GM12873 (cell line): ENCODE results near the gene PTX4.

Experiments
- CTCF ChIP-seq: IDR thresholded peaks from 2 replicates; pipeline ENCODE4 v1.5.1; 2012; ENCODE audit warnings: low read depth, mild to moderate bottlenecking, moderate library complexity, low read length, control low read depth; ENCODE audit not compliant: insufficient read depth; ENCODE audit errors: missing control alignments

The PTX4 gene

GRCh38 chr16:1464894-1465566 lies 23.7 kb downstream of the PTX4 start:
- TF ChIP-seq CTCF = no peak

GRCh38 chr16:1464196-1464893 lies 24.4 kb downstream of the PTX4 start:
- TF ChIP-seq CTCF = no peak

DNA sequence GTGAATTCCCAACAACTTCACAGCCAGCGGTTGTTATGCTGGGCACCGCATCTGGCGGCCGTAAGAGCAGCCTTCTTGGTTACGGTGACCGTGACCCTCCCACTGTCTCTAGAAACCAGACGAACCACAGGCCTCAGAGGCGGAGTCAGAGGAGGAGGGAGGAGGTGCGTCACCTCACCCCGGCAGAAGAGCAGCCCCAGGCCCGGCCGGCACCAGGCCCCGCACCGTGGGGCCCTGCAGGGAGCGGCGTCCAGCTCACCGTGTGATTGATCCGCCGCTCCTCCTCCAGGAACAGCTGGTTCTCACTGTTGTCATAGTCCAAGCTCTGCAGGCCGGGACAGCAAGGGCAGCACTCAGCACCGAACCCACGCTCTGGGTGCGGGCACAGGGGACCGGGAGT lies 27.6 kb downstream of the PTX4 start:
- TF ChIP-seq CTCF = no peak

DNA sequence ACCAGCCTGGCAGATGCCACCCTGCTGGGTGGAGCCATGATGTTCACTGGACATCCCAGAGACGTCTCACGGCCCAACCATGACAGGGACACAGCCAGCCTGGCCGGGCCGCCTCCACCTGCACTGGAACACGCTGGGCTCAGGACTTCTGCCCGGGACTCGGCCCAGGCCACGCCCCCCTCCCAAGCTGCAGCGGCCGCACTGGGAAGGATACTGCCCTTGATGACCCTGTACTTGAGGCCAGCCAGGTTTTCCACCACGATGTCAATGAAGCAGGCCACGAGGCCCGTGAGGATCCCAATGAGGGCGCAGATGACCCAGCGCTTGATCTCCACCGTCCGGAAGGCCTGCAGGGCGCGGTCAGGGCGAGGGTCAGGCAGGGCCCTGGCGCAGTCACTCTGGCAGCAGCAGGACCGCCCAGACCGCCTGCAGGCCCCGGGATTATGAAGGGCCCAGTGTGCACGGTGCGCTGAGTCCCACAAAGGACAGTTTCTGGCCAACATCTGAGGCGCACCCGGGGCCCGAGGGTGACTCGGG lies 28.1 kb downstream of the PTX4 start:
- TF ChIP-seq CTCF = no peak

DNA sequence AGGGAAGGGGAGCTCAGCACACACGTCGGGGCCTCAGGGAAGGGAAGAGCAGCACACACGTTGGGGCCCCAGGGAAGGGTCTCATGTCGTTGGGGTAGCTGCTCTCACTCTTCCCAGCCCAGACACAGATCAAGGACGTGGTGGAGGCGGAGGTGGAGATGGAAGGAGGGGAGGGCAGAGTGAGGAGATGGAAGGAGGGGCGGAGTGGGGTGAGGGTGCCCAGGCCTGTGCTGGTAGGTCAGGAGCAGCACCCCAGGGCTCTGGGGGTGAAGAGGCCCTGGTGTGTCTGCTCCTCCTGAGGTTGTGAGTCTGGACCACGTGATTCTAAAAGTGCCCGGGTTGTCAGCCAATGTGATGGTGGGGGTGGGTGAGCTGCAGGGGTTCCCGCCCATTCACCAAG lies 28.8 kb downstream of the PTX4 start:
- no peak for TF ChIP-seq CTCF

- no peak for TF ChIP-seq CTCF
These were observed 29.8 kb downstream of the PTX4 start for GRCh38 chr16:1458977-1459341.

GRCh38 chr16:1458336-1458976 lies 30.3 kb downstream of the PTX4 start:
- TF ChIP-seq CTCF = no peak
